ENCODE results near the gene SPTSSA.
"Not testable (repeated sequence)": the region's sequence is repeated elsewhere in the genome, so short reads cannot be mapped to it uniquely, and the experiment has no call there.

The SPTSSA gene

DNA sequence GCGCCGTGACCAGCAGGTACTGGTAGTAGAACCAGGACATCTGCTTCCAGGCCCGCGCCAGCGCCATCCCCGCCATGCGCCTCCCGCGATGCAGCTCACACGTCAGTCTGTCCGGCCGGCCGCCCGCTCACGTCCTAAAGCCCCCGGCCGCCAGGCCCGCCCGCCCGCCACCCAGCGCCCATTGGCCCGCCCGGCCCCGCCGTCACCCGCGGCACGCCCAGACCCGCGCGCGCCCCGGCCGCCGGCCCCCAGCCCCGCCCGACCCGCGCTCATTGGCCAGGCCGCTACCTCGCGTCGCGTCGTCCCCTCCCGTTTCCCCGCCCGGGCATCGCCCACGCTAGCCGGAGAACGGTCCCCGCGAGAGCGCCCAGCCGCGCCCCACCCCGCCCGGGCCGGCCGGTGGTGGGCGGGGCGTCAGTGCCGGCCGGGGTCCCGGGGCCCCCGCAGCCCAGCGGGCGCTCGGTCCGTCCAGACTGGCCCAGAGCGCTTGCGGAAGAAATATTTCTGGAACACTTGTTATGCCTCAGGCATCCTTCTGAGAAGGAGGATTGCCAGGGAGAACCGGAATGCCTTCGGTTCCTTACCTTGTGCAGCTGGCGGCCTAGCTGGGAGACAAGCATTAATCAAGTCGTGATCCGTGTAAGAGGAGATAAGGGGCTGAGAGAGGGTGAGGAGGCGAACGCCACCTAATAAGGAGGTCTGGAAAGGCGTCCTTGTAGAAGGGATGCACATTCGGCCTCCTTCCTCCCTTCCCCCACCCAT, at the start of gene SPTSSA:
SPTSSA (minus strand) TSS at position 109 of the 762 bp plus-strand sequence; CDS start at position 76, 33 bp downstream.
- peak; percentile 86 for DNase-seq (ENCODE audit: low spot score)

GRCh38 chr14:34507884-34508283, 45.8 kb upstream of the SPTSSA start:
- no peak for DNase-seq (ENCODE audit: low spot score)

- DNase-seq (ENCODE audit: low spot score): no peak
Measured at GRCh38 chr14:34507459-34507858, 45.4 kb upstream of the SPTSSA start.

- not testable (repeated sequence) for DNase-seq (ENCODE audit: low spot score)
Measured at GRCh38 chr14:34505124-34505491, 43.1 kb upstream of the SPTSSA start.

DNA sequence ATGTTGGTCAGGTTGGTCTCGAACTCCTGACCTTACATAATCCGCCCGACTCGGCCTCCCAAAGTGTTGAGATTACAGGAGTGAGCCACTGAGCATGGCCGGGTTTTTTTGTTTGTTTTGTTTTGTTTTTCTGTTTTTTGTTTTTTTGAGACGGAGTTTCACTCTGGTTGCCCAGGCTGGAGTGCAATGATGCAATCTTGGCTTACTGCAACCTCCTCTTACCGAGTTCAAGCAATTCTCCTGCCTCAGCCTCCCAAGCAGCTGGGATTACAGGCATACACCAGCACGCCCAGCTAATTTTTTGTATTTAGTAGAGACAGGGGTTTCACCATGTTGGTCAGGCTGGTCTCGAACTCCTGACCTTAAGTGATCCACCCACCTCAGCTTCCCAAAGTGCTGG, 42.0 kb upstream of the SPTSSA start:
- DNase-seq (ENCODE audit: low spot score): not testable (repeated sequence)

DNA sequence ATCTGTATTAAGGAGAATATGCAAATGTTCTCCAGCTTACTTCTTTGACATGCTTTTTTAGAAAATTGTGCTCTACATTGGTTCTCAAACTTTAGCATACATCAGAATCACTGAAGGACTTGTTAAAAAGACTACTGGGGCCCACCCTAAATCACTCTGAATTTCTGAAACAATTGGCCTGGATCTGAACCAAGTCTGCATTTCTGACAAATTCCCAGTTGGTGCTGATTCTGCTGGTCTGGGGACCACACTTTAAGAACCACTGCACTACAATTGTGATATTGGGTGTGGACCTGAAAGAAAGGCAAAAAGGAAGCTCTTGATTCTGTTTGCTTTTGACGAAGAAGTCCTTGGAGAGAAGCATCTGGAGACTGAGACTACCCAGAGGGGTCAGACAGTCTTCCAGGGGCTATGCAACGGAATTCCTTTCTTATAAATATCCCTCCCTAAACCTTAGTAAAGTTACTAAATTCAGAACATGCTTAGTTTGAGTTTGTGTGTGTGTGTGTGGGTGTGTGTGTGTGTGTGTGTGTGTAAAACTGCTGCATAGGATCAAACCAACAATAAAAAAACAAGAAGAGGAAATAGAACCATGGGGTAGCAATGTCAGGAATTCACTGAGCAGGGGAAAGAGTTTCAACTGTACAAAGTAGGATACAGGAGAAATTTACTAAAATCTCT, 40.6 kb upstream of the SPTSSA start:
- DNase-seq (ENCODE audit: low spot score): no peak

DNA sequence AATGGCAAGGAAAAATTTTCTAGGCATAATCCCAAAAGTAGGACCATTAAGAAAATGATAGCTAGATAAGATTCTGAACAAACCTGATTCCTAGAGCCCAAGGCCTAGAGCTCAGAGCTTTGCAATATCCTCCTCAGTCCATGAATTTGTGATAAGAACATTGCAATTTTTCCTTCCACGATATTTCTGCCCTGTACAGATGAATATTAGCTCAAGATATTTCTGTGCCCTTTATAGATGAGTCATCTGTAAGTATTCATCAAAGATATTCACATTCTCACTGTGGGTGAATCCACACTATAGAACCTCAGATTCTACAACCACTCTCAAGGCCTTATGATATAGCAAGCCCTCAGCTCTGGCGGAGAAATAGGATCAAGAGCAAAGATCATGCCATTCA, 40.0 kb upstream of the SPTSSA start:
- DNase-seq (ENCODE audit: low spot score): no peak

GRCh38 chr14:34501004-34501580, 39.1 kb upstream of the SPTSSA start:
- no peak for DNase-seq (ENCODE audit: low spot score)

GRCh38 chr14:34498684-34499412, 36.8 kb upstream of the SPTSSA start:
- DNase-seq (ENCODE audit: low spot score): peak; percentile 4

GRCh38 chr14:34496679-34497513, 34.9 kb upstream of the SPTSSA start:
- peak; percentile 72 for DNase-seq (ENCODE audit: low spot score)

DNA sequence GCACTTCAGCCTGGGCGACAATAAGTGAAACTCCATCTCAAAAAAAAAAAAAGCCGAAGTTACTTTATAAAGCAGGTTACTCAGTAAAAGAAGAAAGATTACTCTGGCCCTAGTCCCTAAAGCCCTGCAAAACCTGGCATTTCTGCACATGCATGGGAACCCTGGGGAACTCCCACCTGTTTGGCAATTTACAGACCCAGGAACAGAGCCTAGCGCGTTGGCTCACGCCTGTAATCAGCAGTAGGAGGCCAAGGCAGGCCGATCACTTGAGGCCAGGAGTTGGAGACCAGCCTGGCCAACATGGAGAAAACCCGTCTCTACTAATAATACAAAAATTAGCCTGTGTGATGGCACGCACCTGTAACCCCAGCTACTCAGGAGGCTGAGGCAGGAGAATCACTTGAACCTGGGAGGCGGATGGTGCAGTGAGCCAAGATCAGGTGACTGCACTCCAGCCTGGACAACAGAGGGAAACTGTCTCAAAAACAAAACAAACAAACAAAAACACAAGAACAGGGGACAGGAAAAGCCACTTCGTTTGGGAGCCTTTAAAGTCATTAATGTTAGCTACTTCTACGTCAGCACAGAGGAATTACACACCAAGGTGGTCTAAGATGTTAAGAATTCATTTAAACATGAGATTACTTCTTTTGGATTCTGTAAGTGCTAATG, 34.1 kb upstream of the SPTSSA start:
- no peak for DNase-seq (ENCODE audit: low spot score)

DNA sequence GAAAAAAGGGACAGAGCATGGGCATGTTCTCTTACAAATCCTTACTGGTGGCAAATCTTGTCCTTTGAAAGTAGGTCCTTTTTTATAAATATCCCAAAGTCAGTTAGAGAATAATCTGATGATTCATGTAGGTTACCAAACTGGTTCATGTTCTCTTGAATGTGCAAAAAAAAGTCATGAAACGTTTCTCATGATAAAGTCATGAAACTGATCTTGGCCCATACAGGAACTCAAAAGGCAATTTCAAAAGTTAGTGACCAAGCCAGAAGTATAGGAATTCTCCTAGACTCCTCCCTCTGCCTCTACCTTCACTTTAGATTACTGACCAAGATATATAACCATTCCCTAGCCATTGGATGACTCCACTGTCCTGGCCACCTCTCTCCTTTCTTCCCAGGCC, 27.3 kb upstream of the SPTSSA start:
- no peak for DNase-seq (ENCODE audit: low spot score)

GRCh38 chr14:34488528-34488927, 26.5 kb upstream of the SPTSSA start:
- DNase-seq (ENCODE audit: low spot score): no peak

DNA sequence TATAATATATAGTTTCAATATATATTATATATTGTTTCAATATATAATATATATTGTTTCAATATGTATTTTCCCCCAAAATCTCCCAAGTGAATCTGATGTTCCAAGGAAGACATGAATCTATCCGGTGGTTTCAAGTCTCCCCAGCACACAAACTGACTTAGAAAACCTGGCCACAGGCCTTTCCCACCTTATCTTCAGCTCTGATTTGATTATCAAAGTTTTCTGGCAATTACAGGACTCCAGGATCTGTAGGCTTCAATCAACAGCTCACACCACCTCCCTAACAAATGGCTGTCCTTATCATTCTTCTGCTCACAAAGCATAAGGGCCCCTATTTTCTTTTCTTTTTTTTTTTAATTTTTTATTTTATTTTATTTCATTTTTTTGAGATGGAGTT, 22.7 kb upstream of the SPTSSA start:
- no peak for DNase-seq (ENCODE audit: low spot score)

DNA sequence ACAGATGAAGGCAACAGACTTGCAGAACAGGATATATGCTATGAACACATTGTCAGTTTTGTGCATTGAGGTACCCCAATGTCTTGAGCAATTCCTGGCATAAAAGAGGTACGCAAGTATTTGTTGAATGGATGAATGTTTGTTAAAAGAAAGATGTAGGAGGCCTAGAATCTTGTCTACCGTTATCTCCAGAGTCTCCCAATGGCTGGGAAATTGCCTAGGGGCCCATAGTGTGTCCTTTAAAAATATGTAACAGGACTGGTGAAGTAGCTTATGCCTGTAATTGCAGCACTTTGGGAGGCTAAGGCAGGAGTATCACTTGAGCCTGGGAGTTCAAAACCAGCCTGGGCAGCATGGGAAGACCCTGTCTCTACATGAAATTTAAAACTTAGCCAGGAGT, 20.4 kb upstream of the SPTSSA start:
- DNase-seq (ENCODE audit: low spot score): no peak

DNA sequence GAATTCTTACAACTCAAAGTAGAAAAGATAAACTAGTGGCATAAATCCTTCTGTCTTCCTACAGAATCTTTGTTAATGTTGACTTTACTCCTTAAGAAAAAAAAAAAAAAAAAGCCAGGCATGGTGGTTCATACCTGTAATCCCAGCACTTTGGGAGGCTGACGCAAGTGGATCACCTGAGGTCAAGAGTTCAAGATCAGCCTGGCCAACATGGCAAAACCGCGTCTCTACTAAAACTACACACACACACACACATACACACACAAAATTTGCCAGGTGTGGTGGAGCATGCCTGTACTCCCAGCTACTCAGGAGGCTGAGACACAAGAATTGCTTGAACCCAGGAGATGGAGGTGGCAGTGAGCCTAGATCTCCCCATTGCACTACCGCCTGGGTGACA, 17.7 kb upstream of the SPTSSA start:
- no peak for DNase-seq (ENCODE audit: low spot score)

GRCh38 chr14:34478261-34478660, 16.2 kb upstream of the SPTSSA start:
- no peak for DNase-seq (ENCODE audit: low spot score)

GRCh38 chr14:34476036-34476435, 14.0 kb upstream of the SPTSSA start:
- not testable (repeated sequence) for DNase-seq (ENCODE audit: low spot score)

DNA sequence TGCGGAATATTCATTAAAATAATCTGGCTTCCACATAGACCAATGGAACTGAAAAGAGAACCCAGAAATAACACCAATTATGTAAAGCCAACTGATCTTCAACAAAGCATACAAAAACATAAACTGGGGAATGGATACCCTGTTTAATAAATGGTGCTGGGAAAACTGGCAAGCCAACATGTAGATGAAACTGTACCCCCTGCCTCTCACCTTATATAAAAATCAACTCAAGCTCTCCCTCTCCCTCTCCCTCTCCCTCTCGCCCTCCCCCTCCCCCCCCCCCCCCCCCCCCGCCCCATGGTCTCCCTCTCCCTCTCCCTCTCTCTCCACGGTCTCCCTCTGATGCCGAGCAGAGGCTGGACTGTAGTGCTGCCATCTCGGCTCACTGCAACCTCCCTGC, 13.1 kb upstream of the SPTSSA start:
- no peak for DNase-seq (ENCODE audit: low spot score)

GRCh38 chr14:34474187-34474679, 12.2 kb upstream of the SPTSSA start:
- DNase-seq (ENCODE audit: low spot score): no peak

- no peak for DNase-seq (ENCODE audit: low spot score)
Measured at GRCh38 chr14:34472706-34473279, 10.8 kb upstream of the SPTSSA start.
